GM21825 (cell line): ENCODE data around the gene CPOX.

Source experiments
- ATAC-seq: cut with Tn5 transposase; IDR thresholded peaks from one replicate; pipeline ENCODE4 v1.9.1; 2021; ENCODE audit warnings: mild to moderate bottlenecking, moderate library complexity; ENCODE audit not compliant: unreplicated experiment

The CPOX gene

GRCh38 chr3:98542623-98543022 lies 50.8 kb downstream of the CPOX start:
- ATAC-seq, result no peak

- no peak for ATAC-seq
These were observed 51.7 kb downstream of the CPOX start for GRCh38 chr3:98541695-98542094.

GRCh38 chr3:98540346-98540745 lies 53.1 kb downstream of the CPOX start:
- ATAC-seq, result peak; percentile 45

- peak; percentile 74 for ATAC-seq
These were observed 56.9 kb downstream of the CPOX start for GRCh38 chr3:98536456-98537017.

GRCh38 chr3:98534734-98535133 lies 58.7 kb downstream of the CPOX start:
- ATAC-seq, result no peak

GRCh38 chr3:98534168-98534567 lies 59.2 kb downstream of the CPOX start:
- no peak for ATAC-seq

- no peak for ATAC-seq
These were observed 60.5 kb downstream of the CPOX start for GRCh38 chr3:98532709-98533571.

GRCh38 chr3:98532275-98532637 lies 61.2 kb downstream of the CPOX start:
- ATAC-seq, result no peak

GRCh38 chr3:98531622-98532274 lies 61.7 kb downstream of the CPOX start, which contains the start of gene GPR15:
TSS of gene GPR15 (plus strand) at chr3:98531978. CDS start at chr3:98532034, 56 bp downstream.
- no peak for ATAC-seq

- no peak for ATAC-seq
These were observed 62.7 kb downstream of the CPOX start for GRCh38 chr3:98530676-98531075.

GRCh38 chr3:98529856-98530459 lies 63.5 kb downstream of the CPOX start:
- ATAC-seq, result no peak
